DOHH2 (cell line): ENCODE results near the gene DCTD.

Experiments
- H3F3A ChIP-seq: fragments of 200-600 bp; sonication (generic), shearing (Covaris generic); 2 replicates; pipeline ENCODE4 v1.6.0; 2016; ENCODE audit warnings: antibody characterized with exemption, mild to moderate bottlenecking; ENCODE audit not compliant: control insufficient read depth, insufficient read depth
- H3K27ac ChIP-seq: fragments of 200-600 bp; sonication (generic); 2 replicates; pipeline ENCODE4 v1.5.1; 2014; ENCODE audit warnings: low read depth, mild to moderate bottlenecking, low read length, moderate library complexity
- H3K27me3 ChIP-seq: fragments of 200-600 bp; sonication (generic); 2 replicates; pipeline ENCODE4 v1.6.1; 2014; ENCODE audit warnings: mild to moderate bottlenecking, low read length, mixed read lengths; ENCODE audit not compliant: control insufficient read depth
- H3K36me3 ChIP-seq: fragments of 200-600 bp; sonication (generic); 2 replicates; pipeline ENCODE4 v1.6.1; 2014; ENCODE audit warnings: mild to moderate bottlenecking, low read length, moderate library complexity, mixed read lengths; ENCODE audit not compliant: control insufficient read depth
- H3K4me1 ChIP-seq: fragments of 200-600 bp; sonication (generic); 2 replicates; pipeline ENCODE4 v1.6.1; 2014; ENCODE audit warnings: mild to moderate bottlenecking, low read length, mixed read lengths; ENCODE audit not compliant: control insufficient read depth
- H3K4me2 ChIP-seq: fragments of 200-600 bp; sonication (generic); 2 replicates; pipeline ENCODE4 v1.6.0; 2014; ENCODE audit warnings: mild to moderate bottlenecking, low read length, moderate library complexity
- H3K4me3 ChIP-seq: fragments of 200-600 bp; sonication (generic); 2 replicates; pipeline ENCODE4 v1.5.1; 2014; ENCODE audit warnings: mild to moderate bottlenecking, low read length, mixed read lengths
- H3K79me2 ChIP-seq: fragments of 200-600 bp; sonication (generic); 2 replicates; pipeline ENCODE4 v1.6.1; 2014; ENCODE audit warnings: mild to moderate bottlenecking, low read length, mixed read lengths; ENCODE audit not compliant: control insufficient read depth
- H3K9me2 ChIP-seq: fragments of 200-600 bp; sonication (generic); replicated peaks from 2 replicates; pipeline ENCODE4 v1.6.1; 2014; ENCODE audit warnings: mild to moderate bottlenecking, low read length, mixed read lengths; ENCODE audit not compliant: control insufficient read depth
- H3K9me3 ChIP-seq: fragments of 200-600 bp; sonication (generic); 2 replicates; pipeline ENCODE4 v1.6.1; 2014; ENCODE audit warnings: antibody characterized with exemption, low read length, mixed read lengths; ENCODE audit not compliant: control insufficient read depth, insufficient read depth
- H4K20me1 ChIP-seq: fragments of 200-600 bp; sonication (generic); 2 replicates; pipeline ENCODE4 v1.6.0; 2014; ENCODE audit warnings: low read depth, mild to moderate bottlenecking, antibody characterized with exemption, low read length, moderate library complexity; ENCODE audit not compliant: control insufficient read depth, insufficient read depth
- EZH2phosphoT487 ChIP-seq: fragments of 200-600 bp; sonication (generic); IDR thresholded peaks from 2 replicates; pipeline ENCODE4 v1.6.1; 2017; ENCODE audit warnings: borderline replicate concordance, mild to moderate bottlenecking, antibody characterized with exemption, low read length, moderate library complexity, mixed read lengths
- TF ChIP-seq, protein P1 (sequence below): fragments of 200-600 bp; sonication (generic); IDR thresholded peaks from one replicate; pipeline ENCODE4 v1.5.1; 2014; ENCODE audit warnings: antibody characterized with exemption, mild to moderate bottlenecking, low read depth, low read length; ENCODE audit not compliant: poor library complexity, severe bottlenecking

DCTD gene

DNA sequence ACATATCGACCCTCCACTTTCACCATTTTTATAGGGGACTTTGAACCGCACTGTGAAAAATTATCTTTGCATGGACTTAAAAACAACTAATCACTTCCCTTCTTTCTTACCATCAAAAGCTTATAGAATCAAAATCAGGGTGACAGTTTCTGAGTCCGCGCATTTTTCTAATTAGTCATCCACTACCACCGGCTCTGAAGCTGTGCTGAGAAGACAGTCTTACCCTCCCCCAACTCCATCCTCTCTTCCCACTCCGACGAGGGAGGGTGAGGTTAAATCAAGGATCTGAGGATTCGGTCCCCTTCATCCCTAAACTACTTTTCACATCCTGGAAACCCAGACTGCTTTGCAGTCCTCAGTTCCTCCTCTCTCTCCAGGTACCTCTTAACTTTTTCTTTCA is 4.2 kb downstream of the DCTD start:
- no peak for TF ChIP-seq EZH2phosphoT487
- TF ChIP-seq, protein P1, sequence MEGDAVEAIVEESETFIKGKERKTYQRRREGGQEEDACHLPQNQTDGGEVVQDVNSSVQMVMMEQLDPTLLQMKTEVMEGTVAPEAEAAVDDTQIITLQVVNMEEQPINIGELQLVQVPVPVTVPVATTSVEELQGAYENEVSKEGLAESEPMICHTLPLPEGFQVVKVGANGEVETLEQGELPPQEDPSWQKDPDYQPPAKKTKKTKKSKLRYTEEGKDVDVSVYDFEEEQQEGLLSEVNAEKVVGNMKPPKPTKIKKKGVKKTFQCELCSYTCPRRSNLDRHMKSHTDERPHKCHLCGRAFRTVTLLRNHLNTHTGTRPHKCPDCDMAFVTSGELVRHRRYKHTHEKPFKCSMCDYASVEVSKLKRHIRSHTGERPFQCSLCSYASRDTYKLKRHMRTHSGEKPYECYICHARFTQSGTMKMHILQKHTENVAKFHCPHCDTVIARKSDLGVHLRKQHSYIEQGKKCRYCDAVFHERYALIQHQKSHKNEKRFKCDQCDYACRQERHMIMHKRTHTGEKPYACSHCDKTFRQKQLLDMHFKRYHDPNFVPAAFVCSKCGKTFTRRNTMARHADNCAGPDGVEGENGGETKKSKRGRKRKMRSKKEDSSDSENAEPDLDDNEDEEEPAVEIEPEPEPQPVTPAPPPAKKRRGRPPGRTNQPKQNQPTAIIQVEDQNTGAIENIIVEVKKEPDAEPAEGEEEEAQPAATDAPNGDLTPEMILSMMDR = no peak
- no peak overlapping the region for H3K4me3 ChIP-seq
- no peaks in the 10 kb centered on the region for H3K9me3 ChIP-seq
- no peaks in the 10 kb centered on the region for H3F3A ChIP-seq
- H3K9me2 ChIP-seq = no peaks in the 10 kb centered on the region
- no peak overlapping the region for H3K4me2 ChIP-seq
- no peak overlapping the region for H3K27ac ChIP-seq
- H3K4me1 ChIP-seq = peaks cover 18% of the 10 kb centered on the region
- no peaks in the 10 kb centered on the region for H3K27me3 ChIP-seq
- no peaks in the 10 kb centered on the region; the same call in 1 of the 2 replicates for H3K36me3 ChIP-seq
- no peaks in the 10 kb centered on the region for H3K79me2 ChIP-seq
- no peaks in the 10 kb centered on the region; the same call in 1 of the 2 replicates for H4K20me1 ChIP-seq

DNA sequence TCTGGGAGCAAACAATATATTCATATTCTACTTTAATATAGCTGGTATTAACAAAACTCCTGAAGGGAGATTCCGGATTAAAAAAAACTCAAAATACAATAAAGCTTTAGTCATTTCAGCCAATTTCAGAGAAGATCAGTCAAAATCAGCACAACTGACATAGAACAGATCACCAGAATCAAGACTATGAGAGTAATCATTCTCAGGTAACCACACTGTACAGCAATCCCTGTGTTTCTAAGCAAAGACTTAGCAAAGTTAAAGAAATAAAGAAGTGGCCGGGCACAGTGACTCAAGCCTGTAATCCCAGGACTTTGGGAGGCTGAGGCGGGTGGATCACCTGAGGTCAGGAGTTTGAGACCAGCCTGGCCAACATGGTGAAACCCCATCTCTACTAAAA is 9.1 kb downstream of the DCTD start:
- no peak overlapping the region for H3K27ac ChIP-seq
- no peaks in the 10 kb centered on the region for H3K4me1 ChIP-seq
- no peaks in the 10 kb centered on the region; the same call in 1 of the 2 replicates for H3K36me3 ChIP-seq
- no peaks in the 10 kb centered on the region for H3K79me2 ChIP-seq
- TF ChIP-seq, protein P1 = no peak
- TF ChIP-seq EZH2phosphoT487 = no peak
- no peaks in the 10 kb centered on the region for H3F3A ChIP-seq
- no peaks in the 10 kb centered on the region for H3K27me3 ChIP-seq
- H3K9me2 ChIP-seq = no peaks in the 10 kb centered on the region
- H3K9me3 ChIP-seq = no peaks in the 10 kb centered on the region
- H4K20me1 ChIP-seq = no peaks in the 10 kb centered on the region; the same call in 1 of the 2 replicates
- H3K4me2 ChIP-seq = no peak overlapping the region
- no peak overlapping the region for H3K4me3 ChIP-seq

DNA sequence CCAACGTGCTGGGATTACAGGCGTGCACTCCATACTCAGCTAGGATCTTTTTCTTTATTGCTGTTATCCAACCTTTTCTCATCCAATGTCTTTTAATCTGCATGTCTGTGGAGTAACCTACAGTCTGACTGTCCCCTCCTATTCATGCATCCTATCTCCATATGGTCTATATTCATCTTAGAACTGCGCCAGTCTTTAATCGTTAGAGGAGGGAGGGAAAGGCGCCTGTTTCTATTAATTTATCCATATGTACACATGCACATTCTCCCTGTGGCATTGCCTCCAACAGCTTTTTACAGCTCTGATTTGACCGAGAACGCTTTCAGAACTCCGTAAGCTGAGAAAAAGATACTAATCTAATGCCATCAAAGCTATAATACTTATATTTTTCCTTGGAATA is 9.8 kb downstream of the DCTD start:
- Histone ChIP-seq H3K4me1 (no peaks in the 10 kb centered on the region), H3K27ac (no peak overlapping the region), H3K9me2 (no peaks in the 10 kb centered on the region), H3K4me2 (no peak overlapping the region), H3K27me3 (no peaks in the 10 kb centered on the region), H4K20me1 (no peaks in the 10 kb centered on the region; the same call in 1 of the 2 replicates), H3F3A (no peaks in the 10 kb centered on the region), H3K36me3 (no peaks in the 10 kb centered on the region; the same call in 1 of the 2 replicates), H3K9me3 (no peaks in the 10 kb centered on the region), H3K79me2 (no peaks in the 10 kb centered on the region), H3K4me3 (no peak overlapping the region)
- TF ChIP-seq EZH2phosphoT487 = no peak
- TF ChIP-seq, protein P1 = no peak

DNA sequence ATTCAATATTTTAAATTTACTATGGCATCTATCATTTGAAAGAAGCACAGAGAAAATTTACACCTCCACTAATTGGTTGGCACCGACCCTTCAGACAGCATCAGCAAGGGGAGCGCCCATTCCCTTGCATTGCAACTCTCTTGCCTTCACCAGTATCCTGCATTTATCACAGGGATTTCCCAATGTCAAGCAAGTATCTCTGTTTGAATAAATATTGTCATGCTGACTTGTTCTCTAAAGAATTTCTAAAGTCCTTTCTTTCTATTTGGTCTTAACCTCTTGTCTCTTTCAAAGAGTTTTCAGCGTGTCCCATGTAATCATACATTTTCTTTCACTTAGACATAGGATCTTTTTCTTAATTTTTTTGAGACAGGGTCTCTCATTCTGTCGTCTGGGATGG is 10.4 kb downstream of the DCTD start:
- H3K4me2 ChIP-seq = no peak overlapping the region
- H3F3A ChIP-seq = no peaks in the 10 kb centered on the region
- no peaks in the 10 kb centered on the region; the same call in 1 of the 2 replicates for H3K36me3 ChIP-seq
- H3K27ac ChIP-seq = no peak overlapping the region
- no peak overlapping the region for H3K4me3 ChIP-seq
- H3K27me3 ChIP-seq = no peaks in the 10 kb centered on the region
- no peaks in the 10 kb centered on the region for H3K9me3 ChIP-seq
- TF ChIP-seq EZH2phosphoT487 = no peak
- TF ChIP-seq, protein P1 = no peak
- H3K9me2 ChIP-seq = no peaks in the 10 kb centered on the region
- H3K4me1 ChIP-seq = no peaks in the 10 kb centered on the region
- no peaks in the 10 kb centered on the region for H3K79me2 ChIP-seq
- no peaks in the 10 kb centered on the region; the same call in 1 of the 2 replicates for H4K20me1 ChIP-seq
